Natural killer cell (primary cell): ENCODE results near the gene HIVEP3. TPM values are rescaled to one million over a fixed set of nuclear protein-coding genes. Genes with fewer than 3 reads are reported as not detected.

Experiments
- ATAC-seq, 3 donors: fragments of 150-1000 bp in 2 of 3; fragments of 200-7000 bp in 1 of 3; cut with Tn5 transposase; 1 replicate in 1 of 3; 2 replicates in 2 of 3; pipeline ENCODE4 v1.10.0; 2021; ENCODE audit warnings: mild to moderate bottlenecking in 2 of 3, moderate library complexity in 2 of 3
- DNase-seq, 2 donors: peaks; one replicate each; pipeline versions ENCODE4 v3.0.0 to v3.0.0-alpha.2; 2013 to 2021; ENCODE audit warnings: mixed read lengths in 1 of 2
- H3K27ac ChIP-seq: one replicate; pipeline ENCODE4 v1.5.1; 2013; ENCODE audit warnings: mild to moderate bottlenecking, low read length
- H3K27me3 ChIP-seq: one replicate; pipeline ENCODE4 v1.6.1; 2013; ENCODE audit warnings: low read length; ENCODE audit not compliant: control insufficient read depth, insufficient read depth
- H3K36me3 ChIP-seq: one replicate; pipeline ENCODE4 v1.6.1; 2013; ENCODE audit warnings: low read length; ENCODE audit not compliant: control insufficient read depth, insufficient read depth
- H3K4me1 ChIP-seq: one replicate; pipeline ENCODE4 v1.6.1; 2013; ENCODE audit warnings: low read length; ENCODE audit not compliant: control insufficient read depth, insufficient read depth
- H3K4me3 ChIP-seq: one replicate; pipeline ENCODE4 v1.5.1; 2013; ENCODE audit warnings: low read length
- H3K9me3 ChIP-seq: one replicate; pipeline ENCODE4 v1.6.1; 2013; ENCODE audit warnings: low read length; ENCODE audit not compliant: control insufficient read depth, insufficient read depth
- H3K27ac Mint-ChIP-seq, 2 donors: one replicate each; pipeline ENCODE4 v1.8.0; 2022; ENCODE audit warnings: mild to moderate bottlenecking in 2 of 2, mixed read lengths in 2 of 2, moderate library complexity in 1 of 2
- H3K27me3 Mint-ChIP-seq, 2 donors: one replicate each; pipeline ENCODE4 v1.8.0; 2022; ENCODE audit warnings: low read depth in 2 of 2, mixed read lengths in 2 of 2
- H3K36me3 Mint-ChIP-seq: one replicate; pipeline ENCODE4 v1.8.0; 2022; ENCODE audit warnings: mixed read lengths
- H3K4me1 Mint-ChIP-seq, 2 donors: one replicate each; pipeline ENCODE4 v1.8.0; 2022; ENCODE audit warnings: mixed read lengths in 2 of 2
- H3K4me3 Mint-ChIP-seq: one replicate; pipeline ENCODE4 v1.8.0; 2022; ENCODE audit warnings: mild to moderate bottlenecking, moderate library complexity, mixed read lengths
- H3K9me3 Mint-ChIP-seq, 2 donors: one replicate each; pipeline ENCODE4 v1.8.0; 2022; ENCODE audit warnings: mixed read lengths in 2 of 2
- CTCF ChIP-seq: fragments of 200-600 bp; IDR thresholded peaks from one replicate; pipeline ENCODE4 v1.8.0; 2022; ENCODE audit warnings: antibody characterized with exemption
- WGBS: methylation state at CpG from one replicate; pipeline ENCODE4 v1.1.7; 2013; ENCODE audit warnings: missing lambda C conversion rate; ENCODE audit not compliant: insufficient coverage; 5-methylcytosine and 5-hydroxymethylcytosine counted together
- intact Hi-C: fragments of 100-400 bp; cut with micrococcal nuclease; formaldehyde crosslinking; loops from one replicate; pipeline ENCODE4 v1.14.2; 2022
- total RNA-seq, 4 donors: library from RNA; stranded (reverse); fragments of 120-200 nt in 1 of 4; gene quantifications; one replicate each; pipeline versions ENCODE4 v1.2.3 to v1.2.4, GENCODE V29; 2013 to 2022

The HIVEP3 gene
- total RNA-seq, 3 donors from 2014 or later (not counting 1 experiment from before 2014, with no cell fraction given) = 26.2 to 35.2 (median 29.8) TPM

GRCh38 chr1:41853907-41854306, 64.8 kb downstream of the HIVEP3 start:
- H3K4me3 ChIP-seq = no peak overlapping the region
- intact Hi-C loops = no loop called here
- no peaks in the 10 kb centered on the region for H3K36me3 ChIP-seq

GRCh38 chr1:41852091-41852490, 66.6 kb downstream of the HIVEP3 start:
- DNase-seq (no peak), ATAC-seq (no peak)
- no peak for TF ChIP-seq CTCF
- Mint-ChIP-seq H3K4me3 (no peak overlapping the region), H3K36me3 (peaks cover 7% of the 10 kb centered on the region), H3K4me1 (peaks cover 49 to 56% of the 10 kb centered on the region in 2 donors), H3K9me3 (no peaks in the 10 kb centered on the region), H3K27ac (no peak overlapping the region), H3K27me3 (no peaks in the 10 kb centered on the region)
- H3K36me3 ChIP-seq = no peaks in the 10 kb centered on the region
- peaks cover 28% of the 10 kb centered on the region for H3K4me1 ChIP-seq
- no peak overlapping the region for H3K27ac ChIP-seq
- H3K4me3 ChIP-seq = no peak overlapping the region
- no peaks in the 10 kb centered on the region for H3K27me3 ChIP-seq
- H3K9me3 ChIP-seq = no peaks in the 10 kb centered on the region
- 89% methylated on average over 7 of the region's 7 CpGs for WGBS
- intact Hi-C loops = no loop called here

More at GRCh38 chr1:41853907-41854306, 64.8 kb downstream of the HIVEP3 start:
- H3K27me3 Mint-ChIP-seq = no peaks in the 10 kb centered on the region
- Histone ChIP-seq H3K9me3 (no peaks in the 10 kb centered on the region), H3K4me1 (peaks cover 24% of the 10 kb centered on the region), H3K27ac (no peak overlapping the region), H3K27me3 (no peaks in the 10 kb centered on the region)
- H3K9me3 Mint-ChIP-seq = no peaks in the 10 kb centered on the region
- no peak for DNase-seq
- ATAC-seq = no peak
- H3K36me3 Mint-ChIP-seq = no peaks in the 10 kb centered on the region
- no peak for TF ChIP-seq CTCF
- H3K4me1 Mint-ChIP-seq = peaks cover 56 to 62% of the 10 kb centered on the region in 2 donors
- no peak overlapping the region for H3K4me3 Mint-ChIP-seq
- WGBS = 91% methylated on average over 6 of the region's 6 CpGs
- no peak overlapping the region for H3K27ac Mint-ChIP-seq

- TF ChIP-seq CTCF = no peak
- Histone ChIP-seq H3K36me3 (no peaks in the 10 kb centered on the region), H3K9me3 (no peaks in the 10 kb centered on the region), H3K27ac (no peak overlapping the region), H3K4me3 (no peak overlapping the region), H3K4me1 (peaks cover 28% of the 10 kb centered on the region), H3K27me3 (no peaks in the 10 kb centered on the region)
- ATAC-seq (no peak), DNase-seq (no peak)
- Mint-ChIP-seq H3K27me3 (no peaks in the 10 kb centered on the region), H3K4me1 (peaks cover 47 to 57% of the 10 kb centered on the region in 2 donors), H3K4me3 (no peak overlapping the region), H3K27ac (no peak overlapping the region), H3K9me3 (no peaks in the 10 kb centered on the region), H3K36me3 (peaks cover 7% of the 10 kb centered on the region)
- 48% methylated on average over 5 of the region's 5 CpGs for WGBS
- intact Hi-C loops = no loop called here
These were observed 67.1 kb downstream of the HIVEP3 start for GRCh38 chr1:41851589-41851988.

GRCh38 chr1:41850029-41850428, 68.7 kb downstream of the HIVEP3 start:
- Mint-ChIP-seq H3K27me3 (no peaks in the 10 kb centered on the region), H3K36me3 (peaks cover 7% of the 10 kb centered on the region), H3K4me1 (peaks cover 53 to 64% of the 10 kb centered on the region in 2 donors), H3K4me3 (no peak overlapping the region), H3K9me3 (no peaks in the 10 kb centered on the region), H3K27ac (peak overlapping the region in 1 of 2 donors; percentile 14)
- Histone ChIP-seq H3K27ac (no peak overlapping the region), H3K36me3 (no peaks in the 10 kb centered on the region), H3K4me1 (peaks cover 28% of the 10 kb centered on the region), H3K9me3 (no peaks in the 10 kb centered on the region), H3K27me3 (no peaks in the 10 kb centered on the region), H3K4me3 (no peak overlapping the region)
- ATAC-seq = peak; percentile 63 to 97 (median 76)
- no peak for TF ChIP-seq CTCF
- peak in 1 of 2 donors; percentile 43 for DNase-seq
- intact Hi-C loops = no loop called here
- WGBS = 9% methylated on average over 2 of the region's 2 CpGs
